Measurements from ENCODE around the gene FBXL19. TPM values are rescaled to one million over a fixed set of nuclear protein-coding genes. Genes with fewer than 3 reads are reported as not detected.

Gene FBXL19
- total and polyA plus RNA-seq, 9 of the 15 experiments (the other 6 are each of a cell fraction or from before 2014, with no cell fraction given), result 0.13 to 48.0 (median 13.5) TPM; not detected in 1

DNA sequence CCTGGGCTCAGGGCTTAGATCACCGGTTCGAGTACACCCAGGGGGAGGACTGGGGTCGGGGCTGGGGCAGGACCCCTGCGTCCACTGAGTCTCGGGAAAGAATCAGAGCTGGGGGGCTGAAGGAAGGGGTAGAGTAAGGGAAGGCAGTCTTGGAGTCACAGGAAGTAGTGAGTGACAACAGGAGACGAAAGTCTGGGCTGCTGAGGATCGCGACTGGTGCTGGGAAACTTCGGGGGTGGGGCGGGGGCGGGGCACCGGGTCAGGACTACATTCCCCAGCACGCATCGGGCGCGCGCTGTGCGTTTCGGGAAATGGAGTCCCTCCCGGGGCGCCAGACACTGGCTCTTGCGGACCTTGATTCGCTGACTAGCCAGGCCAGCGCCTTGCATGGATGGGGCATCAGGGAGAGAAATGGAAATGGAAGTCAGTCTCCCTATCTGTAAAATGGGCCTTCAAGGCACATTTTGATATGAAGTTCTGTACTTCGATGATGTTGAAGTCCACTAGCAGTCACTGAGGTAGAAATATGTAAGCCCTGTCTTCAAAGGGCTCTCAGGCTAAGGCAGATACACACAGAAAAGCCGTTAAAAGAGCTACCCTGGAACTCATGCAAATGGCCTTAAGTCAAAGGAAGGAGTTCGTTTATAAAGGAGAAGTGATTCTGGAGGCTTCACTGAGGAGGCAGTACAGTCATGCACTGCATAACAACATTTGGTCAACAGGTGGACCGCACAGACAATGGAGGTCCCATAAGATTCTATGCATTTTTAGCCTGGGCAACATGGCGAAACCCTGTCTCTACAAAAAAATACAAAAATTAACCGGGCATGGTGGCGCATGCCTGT, 26.3 kb upstream of the FBXL19 start (continued):
- TF ChIP-seq, protein P1, sequence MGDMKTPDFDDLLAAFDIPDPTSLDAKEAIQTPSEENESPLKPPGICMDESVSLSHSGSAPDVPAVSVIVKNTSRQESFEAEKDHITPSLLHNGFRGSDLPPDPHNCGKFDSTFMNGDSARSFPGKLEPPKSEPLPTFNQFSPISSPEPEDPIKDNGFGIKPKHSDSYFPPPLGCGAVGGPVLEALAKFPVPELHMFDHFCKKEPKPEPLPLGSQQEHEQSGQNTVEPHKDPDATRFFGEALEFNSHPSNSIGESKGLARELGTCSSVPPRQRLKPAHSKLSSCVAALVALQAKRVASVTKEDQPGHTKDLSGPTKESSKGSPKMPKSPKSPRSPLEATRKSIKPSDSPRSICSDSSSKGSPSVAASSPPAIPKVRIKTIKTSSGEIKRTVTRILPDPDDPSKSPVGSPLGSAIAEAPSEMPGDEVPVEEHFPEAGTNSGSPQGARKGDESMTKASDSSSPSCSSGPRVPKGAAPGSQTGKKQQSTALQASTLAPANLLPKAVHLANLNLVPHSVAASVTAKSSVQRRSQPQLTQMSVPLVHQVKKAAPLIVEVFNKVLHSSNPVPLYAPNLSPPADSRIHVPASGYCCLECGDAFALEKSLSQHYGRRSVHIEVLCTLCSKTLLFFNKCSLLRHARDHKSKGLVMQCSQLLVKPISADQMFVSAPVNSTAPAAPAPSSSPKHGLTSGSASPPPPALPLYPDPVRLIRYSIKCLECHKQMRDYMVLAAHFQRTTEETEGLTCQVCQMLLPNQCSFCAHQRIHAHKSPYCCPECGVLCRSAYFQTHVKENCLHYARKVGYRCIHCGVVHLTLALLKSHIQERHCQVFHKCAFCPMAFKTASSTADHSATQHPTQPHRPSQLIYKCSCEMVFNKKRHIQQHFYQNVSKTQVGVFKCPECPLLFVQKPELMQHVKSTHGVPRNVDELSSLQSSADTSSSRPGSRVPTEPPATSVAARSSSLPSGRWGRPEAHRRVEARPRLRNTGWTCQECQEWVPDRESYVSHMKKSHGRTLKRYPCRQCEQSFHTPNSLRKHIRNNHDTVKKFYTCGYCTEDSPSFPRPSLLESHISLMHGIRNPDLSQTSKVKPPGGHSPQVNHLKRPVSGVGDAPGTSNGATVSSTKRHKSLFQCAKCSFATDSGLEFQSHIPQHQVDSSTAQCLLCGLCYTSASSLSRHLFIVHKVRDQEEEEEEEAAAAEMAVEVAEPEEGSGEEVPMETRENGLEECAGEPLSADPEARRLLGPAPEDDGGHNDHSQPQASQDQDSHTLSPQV (IDR thresholded peaks at IDR 0.05), result peak; percentile 50
- TF ChIP-seq, protein P2, sequence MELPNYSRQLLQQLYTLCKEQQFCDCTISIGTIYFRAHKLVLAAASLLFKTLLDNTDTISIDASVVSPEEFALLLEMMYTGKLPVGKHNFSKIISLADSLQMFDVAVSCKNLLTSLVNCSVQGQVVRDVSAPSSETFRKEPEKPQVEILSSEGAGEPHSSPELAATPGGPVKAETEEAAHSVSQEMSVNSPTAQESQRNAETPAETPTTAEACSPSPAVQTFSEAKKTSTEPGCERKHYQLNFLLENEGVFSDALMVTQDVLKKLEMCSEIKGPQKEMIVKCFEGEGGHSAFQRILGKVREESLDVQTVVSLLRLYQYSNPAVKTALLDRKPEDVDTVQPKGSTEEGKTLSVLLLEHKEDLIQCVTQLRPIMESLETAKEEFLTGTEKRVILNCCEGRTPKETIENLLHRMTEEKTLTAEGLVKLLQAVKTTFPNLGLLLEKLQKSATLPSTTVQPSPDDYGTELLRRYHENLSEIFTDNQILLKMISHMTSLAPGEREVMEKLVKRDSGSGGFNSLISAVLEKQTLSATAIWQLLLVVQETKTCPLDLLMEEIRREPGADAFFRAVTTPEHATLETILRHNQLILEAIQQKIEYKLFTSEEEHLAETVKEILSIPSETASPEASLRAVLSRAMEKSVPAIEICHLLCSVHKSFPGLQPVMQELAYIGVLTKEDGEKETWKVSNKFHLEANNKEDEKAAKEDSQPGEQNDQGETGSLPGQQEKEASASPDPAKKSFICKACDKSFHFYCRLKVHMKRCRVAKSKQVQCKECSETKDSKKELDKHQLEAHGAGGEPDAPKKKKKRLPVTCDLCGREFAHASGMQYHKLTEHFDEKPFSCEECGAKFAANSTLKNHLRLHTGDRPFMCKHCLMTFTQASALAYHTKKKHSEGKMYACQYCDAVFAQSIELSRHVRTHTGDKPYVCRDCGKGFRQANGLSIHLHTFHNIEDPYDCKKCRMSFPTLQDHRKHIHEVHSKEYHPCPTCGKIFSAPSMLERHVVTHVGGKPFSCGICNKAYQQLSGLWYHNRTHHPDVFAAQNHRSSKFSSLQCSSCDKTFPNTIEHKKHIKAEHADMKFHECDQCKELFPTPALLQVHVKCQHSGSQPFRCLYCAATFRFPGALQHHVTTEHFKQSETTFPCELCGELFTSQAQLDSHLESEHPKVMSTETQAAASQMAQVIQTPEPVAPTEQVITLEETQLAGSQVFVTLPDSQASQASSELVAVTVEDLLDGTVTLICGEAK (IDR thresholded peaks at IDR 0.05), result peak; percentile 64
- TF ChIP-seq, protein P2 (CRISPR knock-in tag; IDR thresholded peaks at IDR 0.05), result no peak
- TF ChIP-seq TAF15 (IDR thresholded peaks at IDR 0.05; ENCODE audit: low read depth, low read length), result no peak
- 0 out of 2 replicates have a peak, but pooled peaks have one; percentile 3 for TF ChIP-seq TARDBP (IDR thresholded peaks at IDR 0.05)
- TF ChIP-seq, protein P3, sequence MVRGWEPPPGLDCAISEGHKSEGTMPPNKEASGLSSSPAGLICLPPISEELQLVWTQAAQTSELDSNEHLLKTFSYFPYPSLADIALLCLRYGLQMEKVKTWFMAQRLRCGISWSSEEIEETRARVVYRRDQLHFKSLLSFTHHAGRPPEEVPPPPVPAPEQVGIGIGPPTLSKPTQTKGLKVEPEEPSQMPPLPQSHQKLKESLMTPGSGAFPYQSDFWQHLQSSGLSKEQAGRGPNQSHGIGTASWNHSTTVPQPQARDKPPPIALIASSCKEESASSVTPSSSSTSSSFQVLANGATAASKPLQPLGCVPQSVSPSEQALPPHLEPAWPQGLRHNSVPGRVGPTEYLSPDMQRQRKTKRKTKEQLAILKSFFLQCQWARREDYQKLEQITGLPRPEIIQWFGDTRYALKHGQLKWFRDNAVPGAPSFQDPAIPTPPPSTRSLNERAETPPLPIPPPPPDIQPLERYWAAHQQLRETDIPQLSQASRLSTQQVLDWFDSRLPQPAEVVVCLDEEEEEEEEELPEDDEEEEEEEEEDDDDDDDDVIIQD (CRISPR knock-in tag; IDR thresholded peaks at IDR 0.05), result no peak
- TF ChIP-seq KDM5B (IDR thresholded peaks at IDR 0.05; ENCODE audit: insufficient replicate concordance, low read depth, low read length), result no peak
- no peak for TF ChIP-seq ATF1 (CRISPR knock-in tag; IDR thresholded peaks at IDR 0.05)
- TF ChIP-seq ATF1 (tag; IDR thresholded peaks at IDR 0.05), result no peak
- TF ChIP-seq ZC3H8 (IDR thresholded peaks at IDR 0.05), result no peak
- TF ChIP-seq PRPF4 (IDR thresholded peaks at IDR 0.05; ENCODE audit: insufficient read depth, low read depth, low read length, poor library complexity, severe bottlenecking), result no peak
- TF ChIP-seq SREBF1 (IDR thresholded peaks at IDR 0.05; ENCODE audit: borderline replicate concordance, low read depth, low read length), result 0 out of 2 replicates have a peak, but pooled peaks have one; percentile 25

All from K562 (cell line).